ENCODE data around the gene DUSP8. TPM values are rescaled to one million over a fixed set of nuclear protein-coding genes. Genes with fewer than 3 reads are reported as not detected.

DUSP8 gene
- total RNA-seq, 1 experiment from 2014 or later = 10.2 TPM

- Histone ChIP-seq H3K9ac (ENCODE audit: low read length) (no peak overlapping the region), H3K36me3 (ENCODE audit: control insufficient read depth in 1 of 2, insufficient read depth in 2 of 2, low read length in 2 of 2) (no peaks in the 10 kb centered on the region), H3K27ac (ENCODE audit: low read depth, low read length) (no peak overlapping the region), H3K4me1 (ENCODE audit: control insufficient read depth in 1 of 2, insufficient read depth in 2 of 2, low read length in 2 of 2) (peaks cover 0 to 3% of the 10 kb centered on the region in 2 experiments; a peak in 1 of 4 replicates), H3K4me2 (ENCODE audit: low read length) (no peak overlapping the region), H3K4me3 (replicated peaks in 1 of 2; ENCODE audit: low read depth in 1 of 2, low read length in 2 of 2) (no peak overlapping the region), H3K9me3 (ENCODE audit: control insufficient read depth in 1 of 2, insufficient read depth in 1 of 2, low read depth in 1 of 2, low read length in 2 of 2) (no peaks in the 10 kb centered on the region), H4K20me1 (ENCODE audit: insufficient read depth) (no peaks in the 10 kb centered on the region), H2AFZ (ENCODE audit: low read depth, low read length, poor library complexity, severe bottlenecking) (no peak overlapping the region), H3K27me3 (ENCODE audit: insufficient read depth, low read length) (peaks cover 17% of the 10 kb centered on the region; the same call in 1 of the 2 replicates), H3K79me2 (ENCODE audit: insufficient read depth, low read length) (no peaks in the 10 kb centered on the region), H3K9me2 (ENCODE audit: insufficient read depth) (no peaks in the 10 kb centered on the region)
- DNase-seq (ENCODE audit: low read depth, low spot score) (no peak), ATAC-seq (no peak)
- POLR2A ChIA-PET = no interaction called here
- intact Hi-C loops (cut with micrococcal nuclease) = no loop called here
- no peak for TF ChIP-seq REST (IDR thresholded peaks at IDR 0.05; ENCODE audit: low read depth)
- TF ChIP-seq EGR1 (IDR thresholded peaks at IDR 0.05; ENCODE audit: low read depth) = no peak
- no peak for TF ChIP-seq POLR2AphosphoS5 (IDR thresholded peaks at IDR 0.05; ENCODE audit: low read depth, low read length)
- no peak for TF ChIP-seq YY1 (IDR thresholded peaks at IDR 0.05; ENCODE audit: extremely low read depth, insufficient replicate concordance, low read depth, low read length)
- TF ChIP-seq CTCF (IDR thresholded peaks at IDR 0.05 in 2 of 3, conservative IDR thresholded peaks at IDR 0.05 in 1 of 3; ENCODE audit: borderline replicate concordance in 1 of 3, insufficient read depth in 1 of 3, low read depth in 2 of 3, low read length in 2 of 3) = no peak
- TF ChIP-seq ZBTB33 (IDR thresholded peaks at IDR 0.05; ENCODE audit: extremely low read depth, insufficient replicate concordance, low read length) = no peak
- no peak for TF ChIP-seq SIN3A (IDR thresholded peaks at IDR 0.05; ENCODE audit: low read depth)
- no peak for TF ChIP-seq EZH2 (IDR thresholded peaks at IDR 0.05)
- TF ChIP-seq POLR2A (IDR thresholded peaks at IDR 0.05; ENCODE audit: borderline replicate concordance, extremely low read depth, insufficient read depth, insufficient read length) = no peak
- no peak for TF ChIP-seq MAX (IDR thresholded peaks at IDR 0.05)
- no peak for TF ChIP-seq EZH2phosphoT487 (IDR thresholded peaks at IDR 0.05; ENCODE audit: borderline replicate concordance)
- TF ChIP-seq JUND (IDR thresholded peaks at IDR 0.05) = no peak
- TF ChIP-seq CEBPB (IDR thresholded peaks at IDR 0.05; ENCODE audit: low read depth) = no peak
- no peak for TF ChIP-seq ATF3 (IDR thresholded peaks at IDR 0.05)
- no peak for TF ChIP-seq ELF1 (IDR thresholded peaks at IDR 0.05; ENCODE audit: borderline replicate concordance, low read depth)
- no peak for TF ChIP-seq TCF7L2 (IDR thresholded peaks at IDR 0.05; ENCODE audit: borderline replicate concordance, extremely low read depth, insufficient read depth, insufficient read length)
- no peak for TF ChIP-seq SRF (IDR thresholded peaks at IDR 0.05; ENCODE audit: low read depth)
- TF ChIP-seq RAD21 (IDR thresholded peaks at IDR 0.05; ENCODE audit: low read depth) = no peak
- no peak for TF ChIP-seq CBX3 (IDR thresholded peaks at IDR 0.05; ENCODE audit: low read depth)
- BruUV-seq (replicated peaks) = no TSS peak
- CTCF ChIA-PET = no interaction called here
- RAD21 ChIA-PET (ENCODE audit: low non-redundant PET in 1 of 2, low total read pairs in 2 of 2, uncharacterized antibody in 2 of 2, unreplicated experiment in 2 of 2) = no interaction called here
Observed at GRCh38 chr11:1592628-1593027, 20.6 kb upstream of the DUSP8 start.

All from HCT116 (cell line).